Activated CD8-positive, alpha-beta memory T cell treated with anti-CD3 and anti-CD28 coated beads, Interleukin-2, amount 50 U/mL, for 24 hours (primary cell): Measurements from ENCODE around the gene CXCR5.
A peak's percentile ranks its signal among the peaks of the same experiment; 100 is the strongest.

Experiments
- DNase-seq: peaks from one replicate; pipeline ENCODE4 v3.0.0-alpha.2; 2020; ENCODE audit errors: extremely low read depth

The CXCR5 gene

GRCh38 chr11:118898400-118899295 lies 15.0 kb downstream of the CXCR5 start:
- DNase-seq, result no peak

GRCh38 chr11:118899296-118899688 lies 15.6 kb downstream of the CXCR5 start:
- DNase-seq, result no peak

DNA sequence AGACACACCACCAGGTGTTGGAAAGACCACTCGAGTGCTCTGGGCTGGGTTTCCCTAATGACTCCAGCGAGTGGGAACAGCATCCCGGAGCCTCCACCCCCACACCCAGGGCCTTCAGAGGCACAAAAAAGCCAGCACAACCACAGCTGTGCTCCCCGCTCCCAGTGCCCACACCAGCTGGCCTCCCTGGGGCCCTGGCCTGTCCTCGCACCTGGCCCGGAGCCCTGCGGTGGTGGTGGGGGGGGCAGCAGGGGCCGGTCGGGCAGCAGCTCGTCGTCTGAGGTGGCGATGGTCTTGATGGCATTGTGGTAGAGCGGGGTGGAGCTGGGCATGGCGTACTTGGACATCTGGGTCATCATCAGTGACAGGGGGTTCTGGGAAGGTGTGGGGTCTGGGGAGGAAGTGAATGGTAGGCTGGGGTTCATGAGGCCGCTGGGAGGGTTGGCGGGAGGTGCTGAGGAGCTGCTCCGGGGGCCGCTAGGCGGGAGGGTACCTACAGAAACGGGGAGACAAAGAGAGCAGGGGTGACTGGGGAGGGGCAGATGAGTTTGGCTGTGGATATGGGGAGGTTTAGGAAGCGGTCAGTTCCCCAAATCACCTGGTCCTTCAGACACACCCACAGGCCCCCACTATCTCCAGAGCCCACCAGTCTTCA lies 16.1 kb downstream of the CXCR5 start:
- no peak for DNase-seq

DNA sequence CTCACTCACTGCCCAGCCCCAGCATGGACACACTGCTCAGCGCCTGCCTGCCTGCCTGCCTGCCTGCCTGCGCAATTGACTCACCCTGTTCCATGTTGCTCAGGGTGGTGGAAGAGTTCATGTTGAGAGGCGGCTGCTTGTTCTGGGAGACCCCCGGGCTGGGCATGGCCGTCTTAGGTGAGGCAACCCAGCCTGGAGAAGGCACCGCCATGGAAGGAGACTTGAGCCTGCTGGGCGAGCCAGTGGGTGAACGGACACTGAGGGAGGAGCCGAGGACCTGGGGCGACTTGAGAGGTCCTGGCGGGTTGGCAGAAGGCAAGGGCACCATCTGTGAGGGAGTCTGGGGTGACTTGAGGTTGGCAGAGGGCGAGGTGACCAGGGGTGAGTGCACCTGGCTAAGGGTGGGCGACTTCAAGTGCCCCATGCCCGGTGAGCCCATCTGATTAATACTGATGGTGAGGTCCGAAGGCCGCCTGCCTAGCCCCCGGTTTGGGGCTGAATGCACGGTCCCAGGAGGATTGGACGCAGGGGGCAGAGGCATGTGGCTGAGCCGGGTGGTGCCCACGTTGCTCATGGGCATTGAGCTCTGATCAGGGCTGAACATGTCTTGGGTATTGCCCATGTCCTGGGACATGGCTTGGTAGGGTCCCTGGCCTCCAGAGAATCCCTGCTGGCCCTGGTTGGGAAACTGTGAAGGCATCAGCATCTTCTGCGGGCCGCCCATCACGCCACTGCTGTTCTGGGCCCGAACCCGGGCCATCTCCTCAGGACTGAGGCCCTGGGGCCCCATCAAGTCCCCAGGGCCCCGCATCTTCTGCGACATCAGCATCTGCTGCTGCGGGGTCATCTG lies 17.1 kb downstream of the CXCR5 start:
- DNase-seq, result no peak

GRCh38 chr11:118901494-118902335 lies 18.0 kb downstream of the CXCR5 start:
- no peak for DNase-seq

DNA sequence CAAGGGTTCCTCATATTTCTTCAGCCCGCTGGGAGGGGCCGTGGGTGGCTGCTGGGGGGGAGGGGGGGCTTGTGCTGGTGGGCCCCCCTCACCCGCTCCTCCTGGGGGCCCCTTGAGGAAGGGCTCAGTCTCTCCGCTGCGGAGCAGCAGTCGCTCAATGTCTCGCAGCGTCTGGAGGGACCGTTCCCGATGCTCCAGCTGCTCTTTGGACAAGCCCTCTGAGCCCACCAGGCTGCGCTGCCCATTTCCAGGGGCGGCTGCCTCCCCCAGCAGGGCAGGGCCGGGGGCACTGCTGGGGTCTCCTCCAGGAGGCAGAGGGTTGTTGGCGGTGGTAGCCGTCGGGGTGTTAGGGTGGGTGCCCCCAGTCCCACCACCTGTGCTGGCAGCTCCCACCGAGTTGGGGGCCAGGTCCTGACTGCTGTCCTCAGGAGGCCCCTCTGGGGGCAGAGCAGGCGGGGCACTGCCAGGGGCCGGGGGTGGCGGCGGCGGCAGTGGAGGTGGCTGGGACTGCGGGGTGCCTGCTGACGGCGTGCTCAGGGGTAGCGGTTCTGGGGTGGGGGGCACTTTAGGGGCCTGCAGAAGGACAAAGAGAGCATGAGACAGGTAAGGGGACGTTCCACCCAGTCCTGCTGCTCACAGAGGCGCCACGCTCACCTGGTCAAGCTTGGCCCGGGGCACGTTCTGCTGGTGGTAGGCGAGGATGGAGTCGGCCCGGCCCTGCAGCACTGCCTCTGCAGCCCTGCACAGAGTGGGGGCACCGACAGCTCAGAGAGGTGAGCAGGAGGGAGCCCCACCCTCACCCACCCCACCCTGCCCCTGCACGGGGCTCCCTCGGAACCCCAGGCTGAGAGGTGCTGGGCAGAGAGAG lies 18.9 kb downstream of the CXCR5 start:
- DNase-seq, result no peak

GRCh38 chr11:118903204-118904015 lies 19.7 kb downstream of the CXCR5 start:
- no peak for DNase-seq

GRCh38 chr11:118907051-118908042 lies 23.7 kb downstream of the CXCR5 start:
- DNase-seq, result peak; percentile 66

GRCh38 chr11:118908264-118908663 lies 24.6 kb downstream of the CXCR5 start:
- DNase-seq, result no peak

DNA sequence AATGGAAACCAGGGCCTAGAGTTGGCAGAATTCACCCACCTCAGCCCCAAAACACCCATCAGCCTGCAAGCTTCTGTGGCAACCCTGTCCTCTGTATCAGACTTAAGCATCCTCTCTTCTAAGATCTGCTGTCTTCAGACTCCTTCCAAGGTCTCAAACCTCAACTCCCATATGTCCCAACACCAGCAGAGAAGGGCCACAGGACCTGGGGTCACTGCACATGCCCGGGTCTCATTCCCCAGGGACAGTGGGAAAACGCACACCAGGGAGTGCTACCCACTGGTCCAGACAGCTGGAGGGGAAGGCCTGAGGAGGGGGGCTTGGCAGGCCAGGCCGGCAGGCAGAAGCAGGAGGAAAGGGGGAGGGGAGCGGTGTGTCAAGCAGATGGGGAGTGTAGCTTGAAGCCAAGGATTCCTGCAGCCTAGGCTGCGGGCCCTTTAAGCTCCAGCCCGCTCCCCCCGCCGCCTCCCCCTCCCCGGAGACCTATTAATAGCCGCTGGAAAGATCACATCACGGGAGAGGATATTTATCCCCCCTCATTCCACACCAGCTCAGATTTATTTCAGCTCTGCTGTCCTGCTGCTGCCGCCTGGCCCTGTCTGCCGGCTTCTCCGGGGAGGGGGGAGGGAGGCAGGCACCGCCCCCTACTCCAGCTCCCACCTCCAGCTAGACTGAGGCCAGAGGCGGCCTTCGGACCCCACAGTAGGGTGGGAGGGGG lies 25.4 kb downstream of the CXCR5 start:
- DNase-seq, result no peak

- no peak for DNase-seq
These were observed 26.1 kb downstream of the CXCR5 start for GRCh38 chr11:118909619-118910308.

DNA sequence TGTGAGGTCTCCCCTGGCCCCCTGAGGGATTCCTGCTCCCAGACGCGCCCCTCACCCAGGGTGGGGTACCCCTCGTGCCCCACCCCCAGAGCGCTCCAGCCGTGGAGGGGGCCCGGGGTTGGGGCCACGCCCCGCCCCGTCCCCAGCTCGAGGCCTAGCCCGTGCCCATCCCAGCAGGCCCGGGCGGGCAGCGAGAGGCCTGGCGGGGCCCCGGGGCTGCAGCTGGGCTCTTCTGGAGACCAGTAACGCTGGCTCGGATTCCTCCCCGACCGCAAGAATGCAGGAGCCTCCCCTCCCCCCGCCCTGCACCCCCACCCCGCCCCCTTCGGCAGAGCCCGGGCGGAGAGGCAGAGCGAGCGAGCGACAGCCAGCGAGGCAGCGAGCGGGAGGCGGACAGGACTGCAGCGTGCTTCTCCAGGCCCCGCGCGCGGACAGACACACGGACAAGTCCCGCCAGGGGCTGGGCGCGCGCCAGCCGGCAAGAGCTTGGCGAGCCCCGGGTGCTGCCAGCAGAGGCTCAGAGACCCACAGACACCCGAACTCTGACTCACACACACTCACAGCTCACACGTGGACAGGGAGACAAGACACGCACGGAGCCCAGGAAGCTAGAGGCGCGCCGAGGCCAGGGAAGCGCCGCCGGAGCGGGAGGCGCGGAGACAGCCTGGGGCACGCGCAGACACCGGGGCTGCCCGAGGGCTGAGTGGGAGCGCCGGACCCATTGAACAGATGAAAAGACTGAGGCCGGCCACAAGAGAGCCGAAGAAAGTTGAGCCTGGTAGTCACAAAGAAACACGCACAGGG lies 26.8 kb downstream of the CXCR5 start:
- DNase-seq, result no peak

DNA sequence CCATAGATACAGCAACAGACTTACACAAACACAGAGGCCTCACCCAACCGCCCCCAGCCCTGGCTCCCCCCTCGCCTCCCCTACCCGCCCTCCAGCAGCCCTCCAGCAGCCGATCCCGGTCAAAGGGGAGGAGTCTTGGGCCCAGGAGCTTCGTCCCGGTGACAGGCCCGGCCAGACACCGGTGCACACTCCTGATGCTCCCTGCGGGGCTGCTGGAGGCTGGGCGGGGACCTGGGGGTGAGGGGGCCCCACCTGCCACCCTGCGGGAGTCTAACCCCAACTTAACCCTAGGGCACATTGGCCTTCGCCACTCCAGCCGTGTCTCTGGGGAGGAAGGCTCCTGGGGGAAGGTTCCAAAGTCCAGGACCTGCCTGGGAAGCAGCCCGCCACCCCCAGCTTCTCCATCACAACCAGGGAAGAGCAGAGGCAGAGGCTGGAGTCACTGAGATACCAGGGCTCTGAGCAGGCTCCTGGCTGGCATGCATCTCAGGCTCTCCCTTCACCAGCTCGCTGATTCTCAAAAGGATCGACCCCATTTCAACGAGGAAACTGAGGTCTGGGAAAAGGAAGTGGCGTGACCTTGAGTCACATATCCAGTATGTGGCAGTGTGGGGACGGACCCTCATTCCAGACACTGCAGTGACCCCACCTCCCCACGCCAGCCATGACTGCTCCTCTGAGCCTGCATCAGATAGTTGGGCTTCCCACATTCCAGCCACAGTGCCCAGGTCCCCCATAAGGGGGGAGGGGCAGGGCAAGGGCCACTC lies 27.6 kb downstream of the CXCR5 start:
- no peak for DNase-seq

GRCh38 chr11:118911880-118912741 lies 28.4 kb downstream of the CXCR5 start:
- DNase-seq, result no peak
